HG02885 (cell line): ENCODE data around the gene NCDN.

Experiments
- ATAC-seq: cut with Tn5 transposase; IDR thresholded peaks from one replicate; pipeline ENCODE4 v1.9.1; 2021; ENCODE audit warnings: mild to moderate bottlenecking; ENCODE audit not compliant: unreplicated experiment, poor library complexity

The NCDN gene, protein sequence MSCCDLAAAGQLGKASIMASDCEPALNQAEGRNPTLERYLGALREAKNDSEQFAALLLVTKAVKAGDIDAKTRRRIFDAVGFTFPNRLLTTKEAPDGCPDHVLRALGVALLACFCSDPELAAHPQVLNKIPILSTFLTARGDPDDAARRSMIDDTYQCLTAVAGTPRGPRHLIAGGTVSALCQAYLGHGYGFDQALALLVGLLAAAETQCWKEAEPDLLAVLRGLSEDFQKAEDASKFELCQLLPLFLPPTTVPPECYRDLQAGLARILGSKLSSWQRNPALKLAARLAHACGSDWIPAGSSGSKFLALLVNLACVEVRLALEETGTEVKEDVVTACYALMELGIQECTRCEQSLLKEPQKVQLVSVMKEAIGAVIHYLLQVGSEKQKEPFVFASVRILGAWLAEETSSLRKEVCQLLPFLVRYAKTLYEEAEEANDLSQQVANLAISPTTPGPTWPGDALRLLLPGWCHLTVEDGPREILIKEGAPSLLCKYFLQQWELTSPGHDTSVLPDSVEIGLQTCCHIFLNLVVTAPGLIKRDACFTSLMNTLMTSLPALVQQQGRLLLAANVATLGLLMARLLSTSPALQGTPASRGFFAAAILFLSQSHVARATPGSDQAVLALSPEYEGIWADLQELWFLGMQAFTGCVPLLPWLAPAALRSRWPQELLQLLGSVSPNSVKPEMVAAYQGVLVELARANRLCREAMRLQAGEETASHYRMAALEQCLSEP

DNA sequence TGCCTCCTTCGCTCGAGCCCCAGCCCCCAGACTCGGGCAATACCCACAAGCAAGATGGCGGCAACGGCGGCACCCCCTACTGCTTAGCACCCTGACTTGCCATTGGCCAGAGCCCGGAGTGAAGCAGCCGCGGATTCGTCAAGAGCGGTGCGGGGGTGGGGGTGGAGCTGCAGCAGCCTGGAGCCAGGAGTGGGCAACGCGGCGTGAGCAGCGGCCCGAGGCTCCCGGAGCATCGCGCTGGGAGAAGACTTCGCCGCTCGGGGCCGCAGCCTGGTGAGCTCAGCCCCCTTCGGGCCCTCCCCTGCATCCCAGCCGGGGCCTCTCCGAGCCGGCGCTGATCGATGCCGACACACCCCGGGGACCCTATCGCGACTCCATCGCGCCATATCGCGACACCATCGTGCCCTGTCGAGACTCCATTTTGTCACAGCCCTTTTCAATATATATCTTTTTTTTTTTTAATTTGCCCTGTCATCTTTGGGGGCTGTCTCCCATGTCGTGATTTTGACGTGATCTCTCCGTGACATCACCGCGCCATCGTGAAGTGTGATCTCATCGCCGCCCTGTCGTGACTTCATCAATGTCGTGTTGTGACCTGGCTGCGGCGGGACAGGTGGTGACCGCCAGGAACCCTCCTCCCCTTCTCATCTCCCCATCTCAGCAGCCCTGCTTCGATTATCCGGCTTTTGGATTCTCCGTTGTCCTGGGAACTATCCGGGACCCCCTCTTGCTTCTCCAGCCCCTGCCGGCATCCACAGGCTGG, at the start of gene NCDN:
Gene NCDN (plus strand): TSS at position 189 of the 763 bp plus-strand sequence. CDS start 392 bp downstream, at position 581.
- ATAC-seq, result peak; percentile 86

DNA sequence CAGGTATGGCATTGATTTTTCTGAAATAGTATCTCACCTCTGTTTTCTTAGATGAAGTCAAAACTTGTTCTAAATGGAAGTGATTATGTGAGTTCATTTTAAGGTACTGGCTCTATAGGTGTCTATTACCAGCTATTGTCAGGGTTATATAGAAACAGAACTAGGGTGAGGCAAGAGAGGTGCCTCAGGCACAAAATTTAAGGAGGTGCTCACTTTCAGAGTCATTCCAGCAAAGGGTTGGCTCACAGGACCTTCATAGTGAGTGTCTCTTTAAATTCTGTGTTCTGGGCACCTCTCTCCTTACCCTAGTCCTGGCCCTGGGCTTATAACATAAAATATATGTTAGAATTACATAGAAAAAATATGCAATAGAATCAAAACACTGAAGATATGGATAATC, 49.7 kb upstream of the NCDN start:
- no peak for ATAC-seq

DNA sequence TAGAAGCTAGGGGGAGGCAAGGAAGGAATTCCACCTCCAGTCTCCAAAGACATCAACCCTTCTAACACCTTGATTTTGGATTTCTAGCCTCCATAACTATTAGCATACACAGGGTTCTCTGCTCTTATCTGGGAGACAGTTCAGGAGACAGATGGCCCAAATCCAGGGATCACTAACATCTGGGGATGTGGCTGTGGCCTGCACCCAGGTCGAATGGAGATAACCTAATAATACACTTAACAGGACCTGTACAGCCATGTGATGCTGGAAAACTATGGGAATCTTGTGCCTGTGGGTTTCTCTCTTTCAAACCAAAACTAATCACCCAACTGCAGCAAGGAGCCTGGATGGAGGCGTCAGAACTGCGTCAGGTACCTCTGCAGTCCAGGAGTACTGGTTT, 48.0 kb upstream of the NCDN start:
- ATAC-seq, result no peak

DNA sequence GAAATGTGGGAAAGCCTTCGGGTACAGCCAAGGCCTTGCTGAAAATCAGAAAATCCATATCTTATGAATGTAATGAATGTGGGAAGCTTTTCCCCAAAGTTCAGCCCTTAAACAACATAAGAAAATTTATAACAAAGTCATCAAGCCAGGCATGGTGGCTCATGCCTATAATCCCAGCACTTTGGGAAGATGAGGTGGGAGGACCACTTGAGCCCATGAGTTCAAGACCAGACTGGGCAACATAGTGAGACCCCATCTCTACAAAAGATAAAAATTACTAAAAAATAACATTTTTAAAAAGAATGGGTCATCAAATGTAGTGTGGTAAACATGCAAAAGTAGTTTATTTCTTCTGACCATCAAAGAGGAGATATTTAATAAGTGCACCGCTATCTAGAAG, 46.3 kb upstream of the NCDN start:
- no peak for ATAC-seq

DNA sequence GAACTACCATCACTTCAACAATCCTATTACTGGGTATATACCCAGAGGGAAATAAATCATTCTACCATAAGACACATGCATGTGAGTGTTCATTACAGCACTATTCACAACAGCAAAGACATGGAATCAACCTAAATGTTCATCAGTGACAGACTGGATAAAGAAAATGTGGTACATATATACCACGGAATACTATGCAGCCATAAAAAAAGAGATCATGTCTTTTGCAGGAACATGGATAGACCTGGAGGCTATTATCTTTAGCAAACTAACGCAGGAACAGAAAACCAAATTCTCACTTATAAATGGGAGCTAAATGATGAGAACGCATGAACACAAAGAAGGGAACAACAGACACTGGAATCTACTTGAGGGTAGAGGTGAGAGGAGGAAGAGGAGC, 39.4 kb upstream of the NCDN start:
- no peak for ATAC-seq

DNA sequence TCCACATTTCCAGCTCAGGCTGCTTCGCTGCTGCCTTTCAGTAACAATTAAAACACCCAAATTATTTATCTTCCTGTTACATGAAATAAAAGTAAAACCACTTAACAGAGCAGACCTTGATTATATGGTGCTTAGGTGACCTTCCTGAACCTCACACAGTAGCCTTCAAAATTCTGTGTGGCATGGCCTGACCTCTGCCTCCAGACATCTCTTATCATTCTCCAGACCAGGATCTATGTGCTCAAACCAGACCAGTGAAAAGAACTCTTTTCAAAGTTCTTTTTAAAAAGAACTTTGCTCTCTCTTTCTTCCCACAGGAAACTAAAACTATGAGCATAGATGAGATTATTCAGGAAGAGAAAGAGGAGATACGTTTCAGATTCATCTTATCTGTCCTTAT, 38.2 kb upstream of the NCDN start:
- ATAC-seq, result no peak

DNA sequence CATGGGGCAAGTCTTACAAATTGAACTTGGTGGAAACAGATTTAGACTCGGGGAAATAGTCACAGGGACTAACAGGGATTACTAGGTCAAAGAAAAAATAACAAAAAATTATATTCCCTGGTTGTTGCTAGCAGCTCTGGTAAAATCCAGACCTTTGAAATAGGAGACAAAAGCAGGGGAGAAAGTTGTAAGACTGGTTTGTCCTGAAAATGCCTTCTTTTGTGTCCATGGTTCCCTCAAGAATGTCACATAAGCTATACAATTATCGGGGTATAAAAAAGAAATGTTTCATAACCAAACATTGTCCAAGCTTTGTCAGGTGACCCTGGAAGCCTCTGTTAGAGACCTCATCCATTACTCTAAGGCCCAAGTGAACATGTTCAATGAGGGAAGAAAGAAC, 33.5 kb upstream of the NCDN start:
- no peak for ATAC-seq

DNA sequence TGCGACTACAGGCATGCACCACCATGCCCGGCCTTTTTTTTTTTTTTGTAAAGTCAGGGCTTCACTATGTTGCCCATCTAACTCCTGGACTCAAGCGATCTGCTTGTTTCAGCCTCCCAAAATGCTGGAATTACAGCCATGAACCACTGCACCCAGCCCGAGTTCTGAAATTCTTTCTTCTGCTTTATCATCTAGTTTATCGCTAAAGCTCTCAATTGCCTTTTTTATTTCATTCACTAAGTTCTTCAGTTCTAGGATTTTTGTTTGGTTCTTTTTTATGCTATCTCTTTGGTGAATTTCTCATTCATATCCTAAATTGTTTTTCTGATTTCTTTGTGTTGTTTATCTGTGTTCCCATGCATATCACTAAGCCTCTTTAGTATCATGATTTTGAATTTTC, 27.4 kb upstream of the NCDN start:
- no peak for ATAC-seq

DNA sequence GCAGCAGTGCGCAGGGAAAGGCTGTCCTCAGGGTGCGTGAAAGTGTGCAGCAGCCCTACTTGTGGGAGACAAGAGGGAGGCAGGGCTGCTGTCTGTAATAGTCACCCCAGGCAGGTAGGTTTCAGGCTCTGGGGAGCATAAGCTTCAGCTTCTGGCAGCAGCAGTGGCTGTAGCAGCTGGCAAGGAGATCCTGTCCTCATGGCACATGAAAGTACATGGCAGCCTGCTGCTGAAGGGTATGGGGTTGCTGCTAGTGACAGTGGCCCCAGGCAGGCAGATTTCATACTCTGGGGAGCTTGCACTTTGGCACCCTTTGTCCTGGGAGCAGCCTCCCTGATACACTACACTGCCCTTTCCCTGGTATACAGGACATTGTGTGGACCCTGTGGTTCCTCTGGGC, 26.7 kb upstream of the NCDN start:
- no peak for ATAC-seq

DNA sequence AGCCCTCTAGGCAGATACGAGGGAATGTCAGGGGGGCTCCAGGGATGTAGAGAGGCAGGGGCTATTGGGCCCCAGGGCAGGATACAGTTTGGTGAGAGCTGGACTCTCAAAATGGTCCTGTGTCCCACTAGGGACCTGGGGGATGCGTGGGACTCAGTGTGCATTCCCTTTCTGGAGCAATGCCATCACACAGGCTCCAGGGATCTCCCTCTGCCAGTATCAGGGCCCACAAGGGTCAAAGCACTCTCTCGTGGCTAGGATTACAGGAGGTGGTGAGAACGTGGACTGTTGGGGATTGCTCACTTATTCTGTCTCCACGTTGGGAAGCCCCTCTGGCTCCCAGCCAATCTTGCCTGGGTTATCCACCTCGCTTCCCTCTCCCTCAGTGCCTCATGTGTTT, 26.2 kb upstream of the NCDN start:
- no peak for ATAC-seq

DNA sequence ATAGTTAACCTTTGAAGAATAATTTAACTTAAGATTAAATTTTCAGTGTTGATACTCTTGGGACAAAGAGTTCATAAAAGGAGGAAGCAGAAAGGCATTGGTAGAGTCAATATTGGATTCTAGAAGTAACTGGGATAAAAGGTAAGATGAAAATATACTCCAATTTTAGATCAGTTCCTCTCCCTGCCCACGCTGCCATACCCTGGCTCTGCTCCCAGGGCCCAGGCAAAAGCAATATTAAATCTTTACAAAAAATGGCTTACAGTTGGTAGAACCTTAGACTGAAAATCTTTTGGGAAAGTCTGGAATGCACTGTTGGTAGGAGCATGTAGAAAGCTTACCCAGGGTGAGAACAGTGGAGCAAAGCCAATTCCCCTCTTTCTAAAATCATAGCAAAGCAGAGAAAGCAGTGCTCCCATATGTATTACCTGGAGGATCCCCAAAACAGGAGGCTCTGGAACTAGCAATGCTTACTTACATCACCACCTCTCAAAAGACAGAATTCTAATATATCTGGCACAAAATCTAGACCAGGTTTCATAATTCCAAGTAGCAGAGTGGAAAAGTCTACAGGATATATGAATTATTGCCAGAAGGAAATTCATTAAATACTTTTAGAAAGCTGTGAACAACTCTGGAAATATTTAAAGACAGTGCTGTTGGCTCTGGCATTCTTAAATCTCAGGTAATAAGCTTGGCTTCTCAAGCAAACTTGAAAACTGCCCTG, 24.9 kb upstream of the NCDN start:
- no peak for ATAC-seq

DNA sequence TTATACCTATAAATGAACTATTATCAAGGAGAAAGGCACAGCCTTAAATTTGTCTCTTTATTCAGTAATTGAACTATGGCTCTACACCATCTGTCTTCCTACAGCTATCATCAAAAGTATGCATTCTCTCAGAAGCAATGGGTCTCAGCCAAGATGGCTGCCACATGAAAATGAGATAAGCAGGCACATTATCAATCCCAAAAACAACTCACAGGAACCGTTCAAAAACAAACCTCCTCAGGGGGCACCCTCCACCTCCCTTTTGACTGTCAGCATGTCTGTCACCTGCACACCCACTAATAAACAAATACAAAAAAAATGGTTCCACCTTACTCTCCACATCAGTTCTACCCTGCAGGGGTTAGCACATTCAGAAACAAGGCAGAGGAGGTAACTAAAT, 24.0 kb upstream of the NCDN start:
- no peak for ATAC-seq

DNA sequence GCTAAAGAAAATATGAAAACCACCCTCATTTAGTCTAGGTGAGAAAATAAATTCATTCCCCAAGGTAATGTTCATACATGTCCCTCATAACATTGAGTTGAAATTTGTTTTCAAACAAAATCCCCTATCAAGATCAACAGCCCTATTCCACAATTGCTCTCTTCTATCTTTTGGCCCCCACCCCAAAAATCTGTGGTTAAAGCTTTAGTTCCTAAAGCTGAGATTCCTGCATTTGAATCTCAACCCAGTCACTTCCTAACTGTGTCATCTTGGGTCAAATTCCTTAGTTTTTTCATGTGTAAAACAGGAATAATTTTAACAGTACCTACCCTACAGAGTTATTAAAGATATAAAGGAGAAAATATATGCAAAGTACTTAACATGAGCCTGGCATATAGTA, 22.4 kb upstream of the NCDN start:
- no peak for ATAC-seq

DNA sequence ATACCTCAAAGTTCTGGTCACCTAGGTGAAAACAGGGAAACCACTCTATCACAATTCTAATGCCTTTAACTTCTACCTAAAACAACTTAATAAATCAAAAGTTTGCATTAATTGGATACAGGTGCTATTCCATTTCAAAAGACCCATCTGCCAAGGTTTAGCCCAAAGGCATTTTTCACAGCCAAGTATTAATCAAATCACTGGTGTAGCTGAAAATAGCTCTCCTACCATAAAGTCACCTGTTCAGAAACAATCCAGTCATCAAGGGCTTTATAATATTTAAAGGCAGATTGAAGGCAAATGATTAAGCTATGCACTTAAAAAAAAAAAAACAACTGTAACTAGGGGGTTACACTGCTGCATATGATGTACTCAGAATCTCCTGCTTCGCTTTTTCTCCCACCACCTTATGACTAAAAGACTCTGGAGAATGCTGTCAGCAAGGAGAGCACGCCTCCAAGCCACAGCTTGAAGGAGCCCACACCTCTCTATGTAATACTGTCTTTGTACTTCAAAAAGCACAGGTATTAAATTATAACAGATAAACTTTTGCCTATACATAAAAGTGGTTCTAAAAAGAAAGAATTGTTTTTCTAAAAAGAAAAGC, 20.9 kb upstream of the NCDN start:
- ATAC-seq, result no peak

DNA sequence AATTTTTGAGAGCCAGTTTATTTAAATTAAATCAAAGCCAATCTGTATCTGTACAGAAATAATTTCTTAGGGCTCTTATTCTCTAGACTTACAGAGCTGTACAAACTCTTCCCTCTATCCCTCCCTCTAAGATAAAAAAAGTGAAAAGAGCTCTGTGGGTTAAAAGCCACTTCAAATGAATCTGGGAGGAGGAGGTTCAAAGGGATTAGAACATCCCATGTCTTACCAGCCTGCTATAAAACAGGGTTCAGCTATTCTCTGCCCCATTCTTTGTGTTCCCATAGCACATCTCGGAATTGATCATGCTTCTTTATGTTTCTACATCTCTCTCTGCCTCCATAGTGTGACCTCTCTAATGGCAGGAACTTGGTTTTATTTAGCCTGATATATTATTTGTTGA, 19.8 kb upstream of the NCDN start:
- ATAC-seq, result no peak

DNA sequence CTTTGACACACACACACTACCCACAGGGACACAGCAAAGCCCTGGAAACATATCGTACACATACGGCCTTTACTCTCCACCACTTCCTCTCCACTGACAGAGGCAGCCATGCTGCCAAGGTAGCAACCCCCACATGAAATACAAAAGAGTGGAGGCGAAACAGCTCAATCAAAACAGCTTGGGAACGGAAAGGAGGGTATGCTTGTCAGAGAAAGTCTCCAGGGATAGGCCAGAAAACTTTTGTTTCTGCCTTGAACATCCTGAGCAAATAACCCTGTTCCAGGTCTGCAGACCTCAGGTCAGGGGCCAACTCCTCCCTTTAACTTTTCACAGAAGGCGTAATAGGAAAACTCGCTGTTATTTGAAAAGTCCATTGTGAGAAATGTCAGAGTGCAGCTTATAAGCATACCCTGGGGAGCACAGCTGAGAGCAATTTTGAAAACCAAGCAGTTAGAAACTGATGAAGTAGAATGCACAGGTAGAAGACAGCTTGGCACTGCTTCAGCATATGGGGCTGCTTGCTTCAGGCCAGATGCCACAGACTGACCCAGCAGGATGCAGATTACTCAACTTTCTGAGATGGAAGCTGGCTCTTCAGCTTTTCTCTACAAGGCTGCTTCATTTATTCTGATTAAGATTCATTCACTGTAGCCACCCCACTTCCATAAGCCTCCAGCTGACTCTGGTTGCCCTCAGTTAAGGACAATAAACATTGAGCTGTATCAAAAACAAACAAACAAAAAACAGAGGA, 18.4 kb upstream of the NCDN start:
- ATAC-seq, result no peak

DNA sequence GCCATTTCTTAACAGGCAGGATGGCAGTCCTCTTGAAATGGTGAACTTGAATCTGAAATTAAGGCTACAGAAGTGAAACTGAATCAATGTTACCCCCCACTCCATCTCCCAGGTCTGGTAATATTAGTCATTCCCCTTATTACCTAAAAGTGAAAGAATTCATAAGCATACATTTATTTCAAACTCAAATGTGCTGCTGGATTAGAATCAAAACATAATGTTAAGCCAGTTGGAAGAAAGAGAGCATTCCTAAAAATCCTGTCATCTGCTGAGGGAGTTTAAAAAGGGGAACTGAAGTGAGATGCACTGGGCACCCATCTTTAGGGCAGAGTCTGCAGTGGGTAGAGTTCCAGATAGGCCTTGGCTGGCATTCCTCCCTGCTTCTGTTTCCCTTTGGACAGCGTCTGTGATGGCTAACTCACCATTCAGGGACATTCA, 17.8 kb upstream of the NCDN start:
- no peak for ATAC-seq

DNA sequence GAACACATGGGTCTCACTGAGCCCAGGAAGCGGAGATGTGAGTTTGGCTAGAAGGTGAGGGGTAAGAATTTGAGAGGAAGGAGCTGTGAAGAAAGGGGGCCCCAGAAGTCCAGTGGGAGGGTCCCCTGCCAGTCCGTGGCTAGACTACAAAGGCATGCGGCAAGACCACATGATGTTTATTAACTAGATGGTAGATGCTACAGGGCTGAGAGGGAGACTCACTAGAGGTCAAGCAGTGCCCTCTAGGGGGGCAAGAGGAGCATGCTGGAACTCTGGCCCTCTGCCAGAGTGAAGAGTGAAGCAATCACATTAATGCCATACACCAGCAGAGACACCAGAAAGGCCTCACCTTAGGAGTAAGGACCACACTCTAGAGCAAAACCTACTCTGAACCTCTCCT, 12.6 kb upstream of the NCDN start:
- ATAC-seq, result no peak

DNA sequence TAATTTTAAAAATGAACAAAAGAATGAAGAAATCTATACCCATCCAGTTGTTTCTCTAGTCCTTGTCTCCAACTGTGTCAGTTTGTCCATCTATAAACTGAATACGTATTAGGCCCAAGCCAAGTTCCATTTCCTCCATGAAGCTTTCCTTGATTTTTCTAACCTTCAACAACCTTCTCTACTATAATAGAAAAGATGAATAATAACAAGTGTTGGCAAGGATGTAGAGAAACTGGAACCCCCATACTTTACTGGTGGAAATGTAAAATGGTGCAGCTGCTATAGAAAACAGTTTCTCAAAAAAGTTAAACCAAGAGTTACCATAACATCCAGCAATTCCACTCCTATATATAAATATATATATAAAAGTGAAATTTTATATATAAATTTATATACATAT, 11.0 kb upstream of the NCDN start:
- ATAC-seq, result no peak
